CD4-positive, alpha-beta T cell (primary cell): ENCODE measurements around the gene TNS3. TPM values are rescaled to one million over a fixed set of nuclear protein-coding genes. Genes with fewer than 3 reads are reported as not detected.

Experiments
- ATAC-seq: fragments of 200-7000 bp; cut with Tn5 transposase; one replicate; pipeline ENCODE4 v1.10.0; 2022; ENCODE audit warnings: mild to moderate bottlenecking; ENCODE audit not compliant: poor library complexity
- CTCF ChIA-PET: fragments of 350-600 bp; sonication (Branson Sonifier 250); formaldehyde crosslinking; loops from one replicate; lab custom pipeline; 2021; ENCODE audit warnings: antibody characterized with exemption, inconsistent platforms; lab: Charles Lee
- POLR2A ChIA-PET: fragments of 350-600 bp; sonication (Branson Sonifier 250); formaldehyde crosslinking; loops from one replicate; lab custom pipeline; 2021; ENCODE audit warnings: antibody characterized with exemption, inconsistent platforms; lab: Charles Lee
- DNase-seq, 14 experiments: peaks; one replicate each; pipeline ENCODE4 v3.0.0-alpha.2; 2013 to 2020; ENCODE audit warnings: mixed read lengths in 2 of 14
- H3K27ac ChIP-seq, 2 donors: one replicate each; pipeline versions ENCODE4 v1.5.1 to v1.7.0; 2013; ENCODE audit warnings: low read length in 2 of 2, low read depth in 1 of 2, mild to moderate bottlenecking in 1 of 2
- H3K27me3 ChIP-seq, 2 experiments: 1 replicate in 1 of 2; 2 replicates in 1 of 2; pipeline versions ENCODE4 v1.6.1 to v1.7.0; 2013; ENCODE audit warnings: low read length in 2 of 2, control low read depth in 1 of 2, mild to moderate bottlenecking in 1 of 2, moderate library complexity in 1 of 2; ENCODE audit not compliant: insufficient read depth in 2 of 2, control insufficient read depth in 1 of 2
- H3K36me3 ChIP-seq: one replicate; pipeline ENCODE4 v1.6.1; 2013; ENCODE audit warnings: low read length, control low read depth; ENCODE audit not compliant: insufficient read depth
- H3K4me1 ChIP-seq: one replicate; pipeline ENCODE4 v1.6.1; 2013; ENCODE audit warnings: low read length, control low read depth; ENCODE audit not compliant: insufficient read depth
- H3K4me3 ChIP-seq: one replicate; pipeline ENCODE4 v1.5.1; 2013; ENCODE audit warnings: mild to moderate bottlenecking, low read length, moderate library complexity
- H3K9me3 ChIP-seq, 2 experiments: 1 replicate in 1 of 2; 2 replicates in 1 of 2; pipeline versions ENCODE4 v1.6.1 to v1.7.0; 2013; ENCODE audit warnings: low read length in 2 of 2, mild to moderate bottlenecking in 2 of 2, control low read depth in 1 of 2, moderate library complexity in 1 of 2; ENCODE audit not compliant: control insufficient read depth in 1 of 2, insufficient read depth in 1 of 2
- H3K27ac Mint-ChIP-seq: one replicate; pipeline ENCODE4 v1.8.0; 2020; ENCODE audit warnings: mixed read lengths
- H3K27me3 Mint-ChIP-seq: one replicate; pipeline ENCODE4 v1.8.0; 2021; ENCODE audit warnings: mixed read lengths
- H3K36me3 Mint-ChIP-seq: one replicate; pipeline ENCODE4 v1.8.0; 2021; ENCODE audit warnings: low read depth, mixed read lengths
- H3K4me1 Mint-ChIP-seq: one replicate; pipeline ENCODE4 v1.8.0; 2021; ENCODE audit warnings: low read depth, mixed read lengths
- H3K4me3 Mint-ChIP-seq: one replicate; pipeline ENCODE4 v1.8.0; 2020; ENCODE audit warnings: mild to moderate bottlenecking, mixed read lengths
- H3K9me3 Mint-ChIP-seq: one replicate; pipeline ENCODE4 v1.8.0; 2020; ENCODE audit warnings: mixed read lengths
- intact Hi-C, 2 experiments: fragments of 100-400 bp; cut with DNase I in 1 of 2; cut with micrococcal nuclease in 1 of 2; formaldehyde crosslinking; loops; one replicate each; pipeline versions ENCODE4 v1.15.1 to v1.9.0; 2023 to 2025; cut with DNase I, micrococcal nuclease
- total RNA-seq, 174 experiments: library from RNA in 2 of 174; stranded (reverse) in 2 of 174; gene quantifications; one replicate each; pipeline ENCODE4 v1.2.3 and lab custom pipeline; 2021 to 2026
- TF ChIP-seq, protein P1 (sequence below): fragments of 200-600 bp; IDR thresholded peaks from one replicate; pipeline ENCODE4 v1.8.0; 2022; ENCODE audit warnings: antibody characterized with exemption, mild to moderate bottlenecking

Gene TNS3
- total RNA-seq, 2 experiments from 2014 or later = 0.16 to 0.47 TPM

- Mint-ChIP-seq H3K4me1 (no peaks in the 10 kb centered on the region), H3K9me3 (no peaks in the 10 kb centered on the region), H3K27ac (no peak overlapping the region), H3K27me3 (no peaks in the 10 kb centered on the region), H3K36me3 (no peaks in the 10 kb centered on the region), H3K4me3 (no peak overlapping the region)
- DNase-seq (no peak), ATAC-seq (no peak)
- H3K36me3 ChIP-seq = no peaks in the 10 kb centered on the region
- H3K4me1 ChIP-seq = no peaks in the 10 kb centered on the region
- no peaks in the 10 kb centered on the region for H3K27me3 ChIP-seq
- peaks cover 0 to 24% of the 10 kb centered on the region in 2 experiments for H3K9me3 ChIP-seq
- CTCF ChIA-PET = no interaction called here
- no peak overlapping the region for H3K4me3 ChIP-seq
- no peak overlapping the region for H3K27ac ChIP-seq
- POLR2A ChIA-PET = no interaction called here
- intact Hi-C loops = no loop called here
- TF ChIP-seq, protein P1, sequence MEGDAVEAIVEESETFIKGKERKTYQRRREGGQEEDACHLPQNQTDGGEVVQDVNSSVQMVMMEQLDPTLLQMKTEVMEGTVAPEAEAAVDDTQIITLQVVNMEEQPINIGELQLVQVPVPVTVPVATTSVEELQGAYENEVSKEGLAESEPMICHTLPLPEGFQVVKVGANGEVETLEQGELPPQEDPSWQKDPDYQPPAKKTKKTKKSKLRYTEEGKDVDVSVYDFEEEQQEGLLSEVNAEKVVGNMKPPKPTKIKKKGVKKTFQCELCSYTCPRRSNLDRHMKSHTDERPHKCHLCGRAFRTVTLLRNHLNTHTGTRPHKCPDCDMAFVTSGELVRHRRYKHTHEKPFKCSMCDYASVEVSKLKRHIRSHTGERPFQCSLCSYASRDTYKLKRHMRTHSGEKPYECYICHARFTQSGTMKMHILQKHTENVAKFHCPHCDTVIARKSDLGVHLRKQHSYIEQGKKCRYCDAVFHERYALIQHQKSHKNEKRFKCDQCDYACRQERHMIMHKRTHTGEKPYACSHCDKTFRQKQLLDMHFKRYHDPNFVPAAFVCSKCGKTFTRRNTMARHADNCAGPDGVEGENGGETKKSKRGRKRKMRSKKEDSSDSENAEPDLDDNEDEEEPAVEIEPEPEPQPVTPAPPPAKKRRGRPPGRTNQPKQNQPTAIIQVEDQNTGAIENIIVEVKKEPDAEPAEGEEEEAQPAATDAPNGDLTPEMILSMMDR = no peak
These were observed 69.3 kb downstream of the TNS3 start for GRCh38 chr7:47512481-47513176.

- POLR2A ChIA-PET = no interaction called here
- H3K4me1 Mint-ChIP-seq = no peaks in the 10 kb centered on the region
These were observed 70.1 kb downstream of the TNS3 start for GRCh38 chr7:47511699-47512370.

DNA sequence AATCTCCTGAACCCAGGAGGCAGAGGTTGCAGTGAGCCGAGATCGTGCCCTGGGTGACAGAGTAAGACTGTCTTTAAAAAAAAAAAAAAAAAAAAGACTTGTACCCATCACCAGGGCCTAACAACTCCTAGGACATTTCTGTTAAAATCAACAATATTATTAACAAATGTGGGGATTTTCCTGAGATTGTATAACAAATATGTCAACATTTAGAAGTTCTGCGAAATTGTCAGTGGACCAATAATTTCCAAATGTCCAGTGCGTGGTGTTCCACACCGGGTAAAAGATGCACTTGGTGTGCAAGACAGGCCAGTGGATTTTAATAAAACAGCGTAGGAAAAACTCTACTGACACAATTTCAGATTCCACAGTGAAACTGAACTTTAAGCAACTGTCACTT lies 71.1 kb downstream of the TNS3 start:
- ATAC-seq = no peak
- no peak for DNase-seq
- H3K9me3 ChIP-seq = peaks cover 0 to 22% of the 10 kb centered on the region in 2 experiments
- Mint-ChIP-seq H3K27me3 (no peaks in the 10 kb centered on the region), H3K36me3 (no peaks in the 10 kb centered on the region), H3K27ac (no peak overlapping the region), H3K9me3 (no peaks in the 10 kb centered on the region), H3K4me1 (no peaks in the 10 kb centered on the region), H3K4me3 (no peak overlapping the region)
- intact Hi-C loops = no loop called here
- H3K36me3 ChIP-seq = no peaks in the 10 kb centered on the region
- no peak overlapping the region for H3K4me3 ChIP-seq
- POLR2A ChIA-PET = no interaction called here
- no peaks in the 10 kb centered on the region for H3K4me1 ChIP-seq
- TF ChIP-seq, protein P1 = no peak
- H3K27me3 ChIP-seq = no peaks in the 10 kb centered on the region
- H3K27ac ChIP-seq = no peak overlapping the region
- CTCF ChIA-PET = no interaction called here

More at GRCh38 chr7:47511699-47512370, 70.1 kb downstream of the TNS3 start:
- H3K4me3 ChIP-seq = no peak overlapping the region
- ATAC-seq = no peak
- Mint-ChIP-seq H3K27me3 (no peaks in the 10 kb centered on the region), H3K27ac (no peak overlapping the region), H3K9me3 (no peaks in the 10 kb centered on the region), H3K4me3 (no peak overlapping the region), H3K36me3 (no peaks in the 10 kb centered on the region)
- H3K4me1 ChIP-seq = no peaks in the 10 kb centered on the region
- peaks cover 0 to 26% of the 10 kb centered on the region in 2 experiments for H3K9me3 ChIP-seq
- TF ChIP-seq, protein P1 = no peak
- DNase-seq = no peak
- CTCF ChIA-PET = no interaction called here
- intact Hi-C loops = no loop called here
- no peak overlapping the region for H3K27ac ChIP-seq
- no peaks in the 10 kb centered on the region for H3K27me3 ChIP-seq
- no peaks in the 10 kb centered on the region for H3K36me3 ChIP-seq
